HL-60 (cell line): Measurements from ENCODE around the gene PRRT2.
A peak's percentile ranks its signal among the peaks of the same experiment; 100 is the strongest.

Experiments used
- DNase-seq, 2 experiments: peaks; one replicate each; pipeline ENCODE4 v3.0.0-alpha.2; 2010 to 2020; ENCODE audit warnings: low read depth in 1 of 2, low spot score in 1 of 2
- H3K27ac ChIP-seq: fragments of 250-450 bp; sonication (Bioruptor Pico); replicated peaks from 2 replicates; pipeline ENCODE4 v1.5.1; 2020; ENCODE audit warnings: mild to moderate bottlenecking, moderate library complexity
- H3K27me3 ChIP-seq: fragments of 250-450 bp; sonication (Bioruptor Pico); 2 replicates; pipeline ENCODE4 v1.5.1; 2021; ENCODE audit warnings: mild to moderate bottlenecking, moderate library complexity; ENCODE audit not compliant: insufficient read depth, poor library complexity, severe bottlenecking
- H3K4me3 ChIP-seq: replicated peaks from 2 replicates; pipeline ENCODE4 v1.5.1; 2011; ENCODE audit warnings: mild to moderate bottlenecking, control low read depth, low read length; ENCODE audit not compliant: insufficient read depth
- CTCF ChIP-seq: IDR thresholded peaks from one replicate; pipeline ENCODE4 v1.5.1; 2011; ENCODE audit warnings: low read length, control low read depth, inconsistent platforms; ENCODE audit not compliant: insufficient read depth
- GABPA ChIP-seq: IDR thresholded peaks from 2 replicates; pipeline ENCODE4 v1.6.1; 2012; ENCODE audit warnings: low read depth
- POLR2AphosphoS5 ChIP-seq: IDR thresholded peaks from 2 replicates; pipeline ENCODE4 v1.6.1; 2012; ENCODE audit warnings: low read depth
- REST ChIP-seq: IDR thresholded peaks from 2 replicates; pipeline ENCODE4 v1.6.1; 2012; ENCODE audit warnings: low read depth; ENCODE audit not compliant: insufficient replicate concordance
- SPI1 ChIP-seq: IDR thresholded peaks from 2 replicates; pipeline ENCODE4 v1.6.1; 2012; ENCODE audit warnings: low read depth, mild to moderate bottlenecking, borderline replicate concordance

Gene PRRT2

GRCh38 chr16:29845656-29846055 lies 33.7 kb downstream of the PRRT2 start:
- H3K27ac ChIP-seq: no peak overlapping the region

GRCh38 chr16:29848420-29849297 lies 36.7 kb downstream of the PRRT2 start:
- H3K4me3 ChIP-seq: no peak overlapping the region
- peak; percentile 66 to 83 for DNase-seq
- no peaks in the 10 kb centered on the region for H3K27me3 ChIP-seq
- peak; percentile 99 for TF ChIP-seq CTCF
- no peak for TF ChIP-seq REST
- TF ChIP-seq SPI1: no peak
- H3K27ac ChIP-seq: no peak overlapping the region

More at GRCh38 chr16:29845656-29846055, 33.7 kb downstream of the PRRT2 start:
- Histone ChIP-seq H3K4me3 (no peak overlapping the region), H3K27me3 (no peaks in the 10 kb centered on the region)
- no peak for DNase-seq
- TF ChIP-seq POLR2AphosphoS5: no peak
- TF ChIP-seq SPI1: no peak
- no peak for TF ChIP-seq CTCF
- TF ChIP-seq GABPA: no peak
- no peak for TF ChIP-seq REST

- Histone ChIP-seq H3K4me3 (no peak overlapping the region), H3K27ac (no peak overlapping the region), H3K27me3 (no peaks in the 10 kb centered on the region)
- TF ChIP-seq SPI1: no peak
- no peak for TF ChIP-seq POLR2AphosphoS5
- no peak for TF ChIP-seq GABPA
- no peak for TF ChIP-seq REST
- no peak for TF ChIP-seq CTCF
- DNase-seq: no peak
Measured at GRCh38 chr16:29849505-29849904, 37.5 kb downstream of the PRRT2 start.
